GM04504 (cell line): ENCODE measurements around the gene AQP11.
"Not testable (repeated sequence)": the region's sequence is repeated elsewhere in the genome, so short reads cannot be mapped to it uniquely, and the experiment has no call there.

Experiments used
- DNase-seq: peaks from one replicate; pipeline ENCODE4 v3.0.0-alpha.2; 2012; ENCODE audit warnings: low read depth

Gene AQP11

DNA sequence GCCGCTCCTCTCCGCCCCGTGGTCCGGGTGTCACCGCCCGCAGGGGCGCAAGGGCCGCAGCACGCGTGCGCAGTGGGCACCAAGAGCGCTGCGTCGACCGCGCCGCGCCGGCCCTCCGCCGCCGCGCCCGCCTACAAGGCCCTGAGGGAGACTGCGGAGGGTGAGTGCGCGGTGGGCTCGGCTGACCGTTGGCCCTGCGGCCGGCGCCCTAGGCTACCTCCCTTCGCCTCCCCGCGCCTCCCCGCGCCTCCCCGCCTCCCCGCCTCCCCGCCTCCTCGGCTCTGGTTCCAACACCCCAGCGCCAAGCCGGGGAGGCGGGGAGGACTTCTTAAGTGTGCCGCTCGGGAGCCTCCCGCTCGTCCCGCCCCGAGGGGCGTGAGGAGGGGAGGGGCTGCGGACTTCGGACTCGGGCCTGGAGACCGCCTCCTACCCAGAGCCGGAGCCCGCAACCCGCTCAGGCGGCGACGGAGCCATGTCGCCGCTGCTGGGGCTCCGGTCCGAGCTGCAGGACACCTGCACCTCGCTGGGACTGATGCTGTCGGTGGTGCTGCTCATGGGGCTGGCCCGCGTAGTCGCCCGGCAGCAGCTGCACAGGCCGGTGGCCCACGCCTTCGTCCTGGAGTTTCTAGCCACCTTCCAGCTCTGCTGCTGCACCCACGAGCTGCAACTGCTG is at the start of gene AQP11:
AQP11 (plus strand) TSS at position 433 of the 673 bp plus-strand sequence; CDS start at position 473, 40 bp downstream.
- DNase-seq: peak; percentile 59

DNA sequence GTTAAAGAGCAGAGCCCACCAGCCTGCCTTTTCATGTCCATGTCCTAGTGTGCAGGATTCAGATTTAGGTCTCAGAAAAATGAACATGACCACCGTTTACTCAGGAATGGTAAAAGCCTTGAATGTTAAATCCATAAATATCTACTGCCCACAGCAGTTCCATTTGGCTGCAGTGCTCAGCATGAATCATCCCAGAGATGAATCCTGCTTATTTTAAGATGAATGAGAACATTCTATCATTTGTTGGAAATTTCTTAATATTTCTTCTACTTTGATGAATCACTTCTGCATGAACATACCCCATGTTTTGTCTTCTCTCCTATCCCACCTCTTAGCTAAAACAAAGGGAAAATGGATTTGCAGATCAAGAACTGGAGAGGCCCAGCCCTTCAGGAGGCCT is 47.5 kb upstream of the AQP11 start:
- no peak for DNase-seq

DNA sequence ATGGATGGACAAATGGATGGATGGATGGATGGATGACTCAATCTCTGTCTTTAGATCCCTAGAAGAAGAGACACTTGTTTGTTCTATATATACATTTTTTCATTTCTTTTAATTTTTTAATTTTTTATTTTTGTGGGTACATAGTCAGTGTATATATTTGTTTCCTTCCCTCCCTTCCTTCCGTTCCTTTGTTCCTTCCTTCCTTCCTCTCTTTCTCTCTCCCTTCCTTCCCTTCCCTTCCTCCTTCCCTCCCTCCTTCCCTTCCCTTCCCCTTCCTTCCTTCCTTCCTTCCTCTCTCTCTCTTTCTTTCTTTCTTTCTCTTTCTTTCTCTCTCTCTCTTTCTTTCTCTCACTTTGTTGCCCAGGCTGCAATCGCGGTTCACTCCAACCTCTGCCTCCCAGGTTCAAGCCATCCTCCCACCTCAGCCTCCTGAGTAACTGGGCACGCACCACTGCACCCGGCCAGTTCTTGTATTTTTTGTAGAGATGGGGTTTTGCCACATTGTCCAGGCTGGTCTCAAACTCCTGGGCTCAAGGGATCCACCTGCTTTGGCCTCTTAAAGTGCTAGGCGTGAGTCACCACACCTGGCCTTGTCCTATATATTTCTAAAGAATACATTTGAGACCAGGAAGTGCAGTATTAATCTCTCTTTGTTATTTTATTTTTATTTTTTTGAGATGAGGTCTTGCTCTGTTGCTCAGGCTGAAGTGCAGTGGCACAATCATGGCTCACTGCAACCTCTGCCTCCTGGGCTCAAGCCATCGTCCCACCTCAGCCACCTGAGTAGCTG is 42.5 kb upstream of the AQP11 start:
- DNase-seq: no peak

DNA sequence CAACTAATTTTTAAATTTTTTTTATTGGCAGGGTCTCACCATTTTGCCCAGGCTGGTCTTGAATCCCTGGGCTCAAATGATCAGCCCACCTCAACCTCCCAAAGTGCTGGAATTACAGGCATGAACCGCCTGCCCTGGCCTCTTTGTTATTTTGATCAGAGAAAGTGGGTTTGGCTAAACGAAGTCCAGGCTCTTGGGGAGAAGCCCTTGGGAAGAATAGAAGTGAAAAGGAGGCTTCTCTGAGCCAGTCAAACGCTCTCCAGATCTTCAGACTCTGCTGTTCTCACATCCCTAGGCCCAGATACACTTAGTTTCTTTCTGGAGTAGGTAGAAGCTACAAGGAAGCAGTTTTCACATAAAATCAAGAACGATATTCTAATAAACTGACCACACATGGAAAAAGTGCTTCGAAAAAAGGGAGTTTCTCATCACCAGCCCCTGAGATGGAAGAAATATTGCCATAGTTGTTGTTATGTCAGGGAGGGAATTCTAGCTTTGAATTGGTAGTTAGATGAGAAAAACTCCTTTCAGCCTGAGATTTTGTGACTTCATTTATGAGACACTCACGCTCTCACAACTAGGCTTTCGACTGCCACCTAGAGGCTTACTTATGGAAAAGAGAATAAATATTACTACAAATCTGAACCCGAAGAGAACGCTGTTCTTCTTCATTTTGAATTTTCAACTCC is 41.7 kb upstream of the AQP11 start:
- DNase-seq: peak; percentile 29

DNA sequence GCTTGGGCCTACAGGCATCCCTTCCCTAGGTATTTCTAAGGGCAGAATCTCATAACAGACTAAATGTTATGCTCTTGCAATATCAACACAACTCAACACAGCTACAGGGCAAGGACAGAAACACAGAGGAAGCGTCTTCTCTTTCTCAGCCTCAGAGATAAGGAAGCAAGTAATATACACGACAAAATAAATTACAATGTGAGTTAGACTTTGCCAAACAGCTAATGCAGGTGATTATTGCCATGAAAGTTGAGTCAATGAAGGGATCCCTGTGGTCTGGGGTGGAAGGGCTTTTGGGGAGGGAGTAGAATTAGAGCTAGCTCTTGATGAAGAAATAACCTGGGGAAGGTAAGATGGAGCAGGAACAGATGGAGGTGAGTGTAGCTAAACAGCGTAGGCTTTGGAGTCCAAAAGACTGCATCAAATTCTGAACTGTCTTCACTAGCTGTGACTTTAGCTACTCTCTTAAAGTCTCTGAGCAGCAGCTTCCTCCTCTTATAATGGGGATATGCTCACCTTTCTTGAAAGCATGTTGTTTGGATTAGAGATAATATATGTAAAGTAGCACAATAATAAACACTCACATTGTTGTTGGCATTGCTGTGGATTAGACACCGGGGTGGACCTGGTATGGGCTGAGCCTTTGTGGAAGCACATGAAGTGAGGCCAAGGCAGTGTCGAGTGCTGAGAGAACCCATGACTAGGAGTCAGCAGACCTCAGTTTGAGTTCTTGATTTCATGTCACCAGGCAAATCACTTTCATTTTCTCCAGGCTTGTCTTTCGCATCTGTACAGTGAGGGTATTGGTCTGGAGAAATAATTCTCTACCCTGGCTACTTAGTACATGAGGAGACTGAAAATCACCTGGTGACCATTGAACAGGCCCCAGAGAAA is 41.0 kb upstream of the AQP11 start:
- DNase-seq: no peak

- not testable (repeated sequence) for DNase-seq
Observed at GRCh38 chr11:77551426-77551825, 38.3 kb upstream of the AQP11 start.

GRCh38 chr11:77557553-77557952 is 32.2 kb upstream of the AQP11 start:
- DNase-seq: no peak

GRCh38 chr11:77558380-77558779 is 31.4 kb upstream of the AQP11 start:
- no peak for DNase-seq

DNA sequence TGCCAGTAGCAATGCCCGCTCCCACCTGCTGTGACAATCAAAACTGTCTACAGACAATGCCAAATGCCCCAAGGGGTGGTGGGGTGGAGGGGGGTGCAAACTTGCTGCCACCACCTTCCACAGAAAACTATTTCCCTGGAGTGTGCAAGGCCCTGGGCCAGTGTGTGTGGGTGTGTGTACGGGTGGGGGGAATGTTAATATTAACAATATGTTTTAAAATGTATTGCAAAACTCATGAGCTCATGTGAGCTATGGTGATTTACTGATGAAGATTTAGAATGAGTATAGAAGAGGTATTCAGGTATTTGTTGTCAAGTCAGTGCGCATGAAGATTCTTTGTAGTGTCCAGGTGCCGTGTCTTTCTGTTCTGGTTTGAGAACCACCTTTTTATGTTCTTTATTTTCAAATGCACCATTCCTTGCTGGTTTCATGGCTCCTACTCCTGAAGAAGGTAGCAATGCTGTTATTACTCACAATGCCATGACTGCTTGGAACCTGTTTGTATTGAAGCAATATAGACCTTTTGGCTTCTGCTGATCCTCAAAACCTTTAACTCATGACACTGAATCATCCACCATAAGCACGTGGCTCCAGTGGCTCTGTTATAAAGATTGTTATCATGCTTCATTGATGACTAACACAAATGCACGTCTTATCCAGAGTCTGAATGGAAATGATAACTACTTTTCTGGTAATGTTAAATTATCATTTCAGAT is 29.9 kb upstream of the AQP11 start:
- peak; percentile 62 for DNase-seq

DNA sequence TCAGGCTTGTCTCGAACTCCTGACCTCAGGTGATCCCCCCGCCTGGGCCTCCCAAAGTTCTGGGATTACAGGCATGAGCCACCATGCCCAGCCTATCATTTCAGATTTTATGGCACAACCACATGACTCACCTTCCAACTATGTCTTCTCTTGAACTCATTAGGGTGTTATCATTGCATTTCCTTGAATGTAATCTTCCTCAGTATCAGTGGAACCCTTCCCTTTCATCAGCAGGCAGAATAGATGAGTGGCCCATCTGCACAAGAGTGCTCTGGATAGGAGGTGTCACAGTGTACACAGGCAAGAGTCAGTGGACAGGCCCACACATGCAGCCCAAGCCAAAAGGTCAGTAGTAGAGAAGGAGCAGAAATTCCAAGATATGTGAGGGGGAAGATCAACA is 29.1 kb upstream of the AQP11 start:
- DNase-seq: peak; percentile 17

DNA sequence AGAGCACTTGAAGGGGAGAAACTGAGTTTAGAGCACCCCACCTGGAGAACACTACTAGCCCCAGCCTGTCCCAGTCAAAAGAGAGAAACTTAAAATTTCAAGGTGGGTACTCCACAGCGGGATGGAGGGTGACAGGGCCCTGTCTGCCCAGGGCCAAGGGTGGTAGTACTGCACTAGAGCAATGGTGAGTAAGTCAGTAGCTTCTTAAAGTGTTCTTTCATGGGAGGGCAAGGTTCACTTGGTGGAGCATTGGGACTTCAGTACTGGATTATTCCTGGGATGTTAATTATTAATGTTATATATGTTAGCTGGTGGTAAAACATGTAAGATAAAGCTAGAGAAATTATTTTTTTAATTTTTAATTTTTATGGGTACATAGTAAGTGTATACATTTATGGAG is 28.5 kb upstream of the AQP11 start:
- DNase-seq: no peak

DNA sequence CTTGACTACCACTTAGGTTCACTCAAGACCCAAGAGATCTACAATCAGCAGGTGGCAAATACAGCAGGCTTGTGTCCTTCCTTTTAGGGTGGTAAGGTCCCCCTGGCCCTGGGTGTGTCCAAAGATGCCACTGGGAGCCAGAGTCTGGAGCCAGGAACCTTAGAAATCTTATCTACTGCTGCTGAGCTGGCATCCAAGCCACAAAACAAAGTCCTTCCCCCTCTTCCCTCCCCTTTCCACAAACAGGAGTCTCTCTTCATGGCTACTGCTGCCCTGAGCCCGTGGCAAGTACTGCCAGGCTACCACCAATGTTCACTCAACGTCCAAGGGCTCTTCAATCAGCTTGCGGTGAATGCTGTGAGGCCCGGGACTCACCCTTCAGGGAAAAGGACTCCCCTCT is 21.4 kb upstream of the AQP11 start:
- DNase-seq: no peak

DNA sequence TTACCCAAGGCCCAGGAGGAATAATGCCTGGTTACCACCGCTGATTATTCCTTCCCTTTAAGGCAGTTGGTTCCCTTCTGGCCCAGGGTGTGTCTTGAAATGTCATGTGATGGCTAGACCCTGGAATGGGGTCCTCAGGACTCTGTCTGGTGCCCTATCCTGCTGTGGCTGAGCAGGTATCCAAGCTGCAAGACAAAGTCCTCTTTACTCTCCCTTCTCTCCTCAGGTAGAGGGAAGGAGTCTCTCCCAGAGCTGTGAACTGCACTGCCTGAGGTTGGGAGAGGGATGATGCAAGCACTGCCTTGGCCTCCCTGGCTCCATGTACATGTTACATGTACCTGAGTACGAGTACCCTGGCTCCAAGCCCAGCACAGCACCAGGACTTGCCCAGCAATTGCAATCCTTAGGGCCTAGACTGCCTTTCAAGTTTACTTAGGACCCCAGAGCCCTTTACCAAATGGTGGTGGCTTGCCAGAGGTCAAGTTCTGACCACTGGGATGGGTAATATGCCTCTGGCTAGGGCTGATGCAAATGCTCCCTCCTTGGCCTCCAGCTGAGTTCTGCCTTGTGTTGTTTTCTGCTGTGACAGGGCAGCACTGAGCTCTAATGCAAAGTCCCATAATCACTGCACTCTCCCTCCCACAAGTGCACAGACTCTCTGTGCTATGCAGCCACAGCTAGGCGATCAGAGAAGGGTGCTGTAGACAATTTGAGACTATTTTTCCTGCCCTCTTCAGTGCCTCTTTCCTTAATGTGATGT is 20.7 kb upstream of the AQP11 start:
- DNase-seq: no peak

DNA sequence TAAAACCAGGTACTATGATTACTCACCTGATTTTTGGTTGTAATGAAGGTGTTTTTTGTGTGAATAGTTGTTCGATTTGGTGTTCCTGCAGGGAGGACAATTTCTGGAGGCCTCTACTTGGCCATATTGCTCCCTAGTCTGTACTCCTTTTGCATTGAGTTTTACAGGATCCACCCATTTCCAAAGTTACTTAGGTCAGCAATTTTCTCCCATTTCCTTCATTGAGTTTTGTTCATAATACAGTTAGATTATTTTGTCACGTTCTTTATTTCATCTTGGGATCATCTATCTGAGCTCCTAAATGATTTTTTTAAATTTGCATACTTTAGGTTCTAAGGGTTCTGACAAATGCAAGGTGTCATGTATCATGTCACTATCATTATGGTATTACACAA is 20.1 kb upstream of the AQP11 start:
- DNase-seq: no peak

DNA sequence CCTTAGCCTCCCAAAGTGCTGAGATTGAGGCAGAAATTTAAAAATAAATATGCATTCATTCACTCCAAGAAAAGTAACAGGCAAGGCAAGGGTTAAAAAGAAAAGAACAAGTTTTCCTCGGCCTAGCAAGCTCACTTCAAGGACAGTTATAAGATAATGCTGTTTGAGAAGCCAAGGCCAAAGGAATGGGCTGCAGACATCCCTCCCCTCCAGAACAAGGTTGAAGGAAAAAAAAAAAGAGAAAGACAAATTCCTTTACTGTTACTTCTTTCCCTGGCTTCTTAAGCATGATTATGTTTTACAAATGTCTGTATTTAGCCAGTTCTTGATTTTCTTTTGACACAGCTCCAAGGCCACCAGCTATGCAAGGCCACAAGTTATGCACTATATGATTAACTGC is 18.9 kb upstream of the AQP11 start:
- not testable (repeated sequence) for DNase-seq

DNA sequence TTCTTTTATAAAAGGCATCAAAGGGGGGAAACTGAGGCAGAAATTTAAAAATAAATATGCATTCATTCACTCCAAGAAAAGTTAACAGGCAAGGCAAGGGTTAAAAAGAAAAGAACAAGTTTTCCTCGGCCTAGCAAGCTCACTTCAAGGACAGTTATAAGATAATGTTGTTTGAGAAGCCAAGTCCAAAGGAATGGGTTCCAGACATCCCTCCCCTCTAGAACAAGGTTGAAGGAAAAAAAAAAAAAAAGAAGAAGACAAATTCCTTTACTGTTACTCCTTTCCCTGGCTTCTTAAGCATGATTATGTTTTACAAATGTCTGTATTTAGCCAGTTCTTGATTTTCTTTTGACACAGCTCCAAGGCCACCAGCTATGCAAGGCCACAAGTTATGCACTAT is 14.3 kb upstream of the AQP11 start:
- not testable (repeated sequence) for DNase-seq

DNA sequence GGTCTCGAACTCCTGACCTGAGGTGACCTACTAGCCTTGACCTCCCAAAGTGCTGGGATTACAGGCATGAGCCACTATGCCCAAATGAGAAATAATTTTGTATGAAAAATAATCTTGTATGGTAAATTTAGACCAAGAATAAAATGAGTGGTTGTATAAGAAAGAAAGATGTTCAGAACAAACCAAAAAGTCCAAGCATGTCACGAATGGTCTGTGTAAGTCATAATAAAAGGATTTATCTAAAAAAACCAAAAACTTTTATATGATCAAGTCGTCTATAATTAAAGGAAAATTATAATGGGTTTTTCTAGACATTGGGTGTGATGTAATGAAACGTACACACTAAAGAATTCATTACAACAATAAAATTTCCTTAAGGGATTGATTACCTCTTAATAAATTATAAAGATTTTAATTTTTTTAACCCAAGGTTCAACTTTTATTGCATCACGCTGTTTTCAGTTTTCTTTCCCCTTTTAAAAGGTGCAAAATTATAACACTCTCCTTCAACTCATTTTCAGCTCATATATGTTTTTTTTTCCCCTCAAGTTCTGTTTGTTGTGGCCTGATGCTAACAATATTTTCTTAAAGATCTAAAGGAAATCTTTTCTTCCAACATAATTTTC is 8.9 kb upstream of the AQP11 start:
- DNase-seq: no peak

- DNase-seq: no peak
Observed at GRCh38 chr11:77589181-77589520, 602 bp upstream of the AQP11 start.

DNA sequence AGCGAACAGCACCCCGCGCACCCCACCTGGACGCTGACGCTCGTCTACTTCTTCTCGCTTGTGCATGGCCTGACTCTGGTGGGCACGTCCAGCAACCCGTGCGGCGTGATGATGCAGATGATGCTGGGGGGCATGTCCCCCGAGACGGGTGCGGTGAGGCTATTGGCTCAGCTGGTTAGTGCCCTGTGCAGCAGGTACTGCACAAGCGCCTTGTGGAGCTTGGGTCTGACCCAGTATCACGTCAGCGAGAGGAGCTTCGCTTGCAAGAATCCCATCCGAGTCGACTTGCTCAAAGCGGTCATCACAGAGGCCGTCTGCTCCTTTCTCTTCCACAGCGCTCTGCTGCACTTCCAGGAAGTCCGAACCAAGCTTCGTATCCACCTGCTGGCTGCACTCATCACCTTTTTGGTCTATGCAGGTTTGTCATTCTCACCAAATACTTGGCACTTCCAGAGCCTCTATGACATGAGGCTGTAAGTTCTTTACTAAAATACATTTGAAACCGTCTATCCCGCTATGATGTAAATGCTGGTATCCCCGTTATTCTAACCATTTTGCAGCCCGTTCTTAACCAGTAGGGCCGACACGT is 535 bp downstream of the AQP11 start:
- no peak for DNase-seq

GRCh38 chr11:77592727-77593126 is 3.0 kb downstream of the AQP11 start:
- no peak for DNase-seq
